GM18909 (cell line): ENCODE measurements around the gene KRT4.

ENCODE experiments used
- ATAC-seq: cut with Tn5 transposase; IDR thresholded peaks from one replicate; pipeline ENCODE4 v1.9.1; 2021; ENCODE audit warnings: mild to moderate bottlenecking; ENCODE audit not compliant: unreplicated experiment, poor library complexity

Gene KRT4

GRCh38 chr12:52822771-52823510 is 9.0 kb upstream of the KRT4 start:
- no peak for ATAC-seq

- ATAC-seq = no peak
These were observed 8.1 kb upstream of the KRT4 start for GRCh38 chr12:52821826-52822660.

- ATAC-seq = no peak
These were observed 7.3 kb upstream of the KRT4 start for GRCh38 chr12:52821071-52821730.

- no peak for ATAC-seq
These were observed 6.6 kb upstream of the KRT4 start for GRCh38 chr12:52820521-52820920.

GRCh38 chr12:52819731-52820510 is 6.0 kb upstream of the KRT4 start:
- ATAC-seq = no peak

GRCh38 chr12:52818887-52819420 is 5.0 kb upstream of the KRT4 start:
- ATAC-seq = no peak

GRCh38 chr12:52818388-52818787 is 4.5 kb upstream of the KRT4 start:
- no peak for ATAC-seq

GRCh38 chr12:52817699-52818238 is 3.9 kb upstream of the KRT4 start:
- ATAC-seq = no peak

- ATAC-seq = no peak
These were observed 3.2 kb upstream of the KRT4 start for GRCh38 chr12:52817003-52817698.

- no peak for ATAC-seq
These were observed 2.0 kb upstream of the KRT4 start for GRCh38 chr12:52815676-52816588.

GRCh38 chr12:52815161-52815560 is 1.2 kb upstream of the KRT4 start:
- ATAC-seq = no peak

- no peak for ATAC-seq
These were observed 817 bp upstream of the KRT4 start for GRCh38 chr12:52814710-52815155.

GRCh38 chr12:52813203-52813819 is 605 bp downstream of the KRT4 start:
- no peak for ATAC-seq

- no peak for ATAC-seq
These were observed 1.2 kb downstream of the KRT4 start for GRCh38 chr12:52812749-52813148.

- no peak for ATAC-seq
These were observed 1.9 kb downstream of the KRT4 start for GRCh38 chr12:52812073-52812400.

- no peak for ATAC-seq
These were observed 2.5 kb downstream of the KRT4 start for GRCh38 chr12:52811191-52812072.

- ATAC-seq = no peak
These were observed 3.4 kb downstream of the KRT4 start for GRCh38 chr12:52810554-52810953.
